ENCODE data around the gene ACLY.

ACLY gene

DNA sequence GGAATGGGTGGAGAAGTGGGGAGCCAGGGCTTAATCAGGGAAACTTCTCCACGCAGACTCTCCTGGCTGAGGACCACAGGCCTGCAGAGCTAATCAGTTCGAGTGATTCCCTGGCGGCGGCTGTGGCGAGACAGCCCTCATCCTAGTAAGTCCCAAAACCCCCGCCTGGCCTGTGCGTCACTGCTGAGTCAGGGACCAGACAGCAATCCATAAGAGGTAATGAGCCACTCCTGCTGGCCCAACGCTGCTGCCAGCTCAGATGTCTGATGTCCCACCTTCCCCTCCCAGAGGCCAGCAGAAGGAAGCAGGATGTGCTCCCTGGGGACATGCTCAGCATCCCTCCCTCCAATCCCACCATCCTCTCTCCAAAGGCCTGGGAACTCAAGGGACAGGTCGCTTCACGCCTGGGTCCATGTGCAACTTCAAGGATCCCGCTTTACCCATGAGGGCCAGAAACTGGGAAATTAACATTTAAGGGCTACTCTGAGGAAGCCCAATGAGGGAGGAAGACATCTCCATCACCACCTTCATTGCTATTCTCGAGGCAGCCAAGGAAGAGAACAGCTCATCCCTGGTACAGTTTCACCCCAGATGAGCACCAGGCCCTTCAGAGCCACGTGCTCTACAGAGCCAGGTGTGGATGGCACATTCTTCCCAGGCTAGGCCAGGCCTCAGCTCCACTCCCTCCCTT is 7.9 kb downstream of the ACLY start:
- Histone ChIP-seq H3K36me3 (ENCODE audit: insufficient read depth, low read length) (peaks cover 31% of the 10 kb centered on the region), H3K4me1 (ENCODE audit: insufficient read depth, low read length) (0 out of 2 replicates have a peak, but pooled peaks cover 6% of the 10 kb centered on the region), H3K9ac (ENCODE audit: low read depth, low read length) (no peak overlapping the region), H3K9me3 (ENCODE audit: control insufficient read depth, insufficient read depth, low read length) (no peaks in the 10 kb centered on the region)

DNA sequence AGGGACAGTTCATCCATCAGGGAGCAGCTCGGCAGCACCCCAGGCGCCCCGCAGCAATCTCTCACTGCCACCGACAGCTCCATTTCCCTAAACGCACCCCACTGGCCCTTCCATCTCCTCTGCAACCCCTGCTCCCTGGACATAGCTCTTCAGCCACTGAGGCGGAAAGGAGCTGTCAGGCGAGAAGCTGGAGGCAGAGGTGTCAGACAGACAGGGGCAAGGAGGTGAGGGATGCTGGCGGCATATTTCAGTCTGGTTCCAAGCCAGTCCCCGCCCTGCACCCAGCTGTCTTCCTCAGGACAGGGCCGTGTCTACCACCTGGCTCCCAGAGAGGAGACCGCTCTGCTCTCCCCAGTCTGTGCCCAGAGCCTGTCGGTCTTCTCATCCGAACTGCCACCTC is 9.7 kb downstream of the ACLY start:
- Histone ChIP-seq H3K4me1 (ENCODE audit: insufficient read depth, low read length) (0 out of 2 replicates have a peak, but pooled peaks cover 5% of the 10 kb centered on the region), H3K9me3 (ENCODE audit: control insufficient read depth, insufficient read depth, low read length) (no peaks in the 10 kb centered on the region), H3K36me3 (ENCODE audit: insufficient read depth, low read length) (peaks cover 44% of the 10 kb centered on the region), H3K9ac (ENCODE audit: low read depth, low read length) (no peak overlapping the region)

DNA sequence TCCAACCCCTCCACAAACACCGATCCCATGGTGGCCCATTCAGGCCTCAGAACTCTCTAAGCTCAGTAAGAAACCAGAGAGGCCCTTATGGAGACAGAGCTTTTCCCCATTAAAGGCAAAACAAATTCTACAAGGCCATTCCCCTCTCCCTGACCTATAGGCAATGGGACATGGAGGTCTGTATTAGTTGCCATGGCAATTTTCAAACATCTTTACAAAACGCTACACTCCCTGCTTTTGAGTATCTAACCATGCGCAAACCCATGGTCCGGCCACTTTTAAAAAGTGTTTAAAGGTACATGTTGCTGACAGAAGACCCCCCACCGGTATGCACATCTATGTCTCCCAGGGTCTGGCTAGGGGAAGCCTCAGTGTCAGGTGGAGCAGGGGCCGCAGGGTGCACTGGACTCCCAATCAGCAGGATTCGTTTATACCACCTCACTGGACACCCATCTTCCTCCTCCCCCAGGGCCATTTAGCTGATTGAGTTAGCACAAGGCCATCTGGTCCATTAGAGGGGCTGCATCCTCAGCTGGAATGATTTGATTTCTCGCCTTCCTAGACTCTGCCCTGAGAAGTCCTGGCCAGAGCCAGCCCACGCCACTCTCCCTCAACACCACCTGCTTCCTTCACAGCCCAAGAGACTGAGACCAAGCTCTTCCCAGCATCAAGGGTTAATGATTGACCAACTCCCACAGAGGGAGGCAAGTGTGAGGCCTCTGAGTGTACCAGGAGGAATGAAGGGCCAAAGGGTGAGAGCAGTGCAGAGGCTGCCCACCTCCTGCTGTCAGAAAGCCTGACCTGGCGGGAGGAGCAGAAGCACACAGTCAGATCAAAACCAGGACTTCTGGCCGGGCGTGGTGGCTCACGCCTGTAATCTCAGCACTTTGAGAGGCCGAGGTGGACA is 10.9 kb downstream of the ACLY start:
- Histone ChIP-seq H3K36me3 (ENCODE audit: insufficient read depth, low read length) (peaks cover 47% of the 10 kb centered on the region), H3K9ac (ENCODE audit: low read depth, low read length) (no peak overlapping the region)

DNA sequence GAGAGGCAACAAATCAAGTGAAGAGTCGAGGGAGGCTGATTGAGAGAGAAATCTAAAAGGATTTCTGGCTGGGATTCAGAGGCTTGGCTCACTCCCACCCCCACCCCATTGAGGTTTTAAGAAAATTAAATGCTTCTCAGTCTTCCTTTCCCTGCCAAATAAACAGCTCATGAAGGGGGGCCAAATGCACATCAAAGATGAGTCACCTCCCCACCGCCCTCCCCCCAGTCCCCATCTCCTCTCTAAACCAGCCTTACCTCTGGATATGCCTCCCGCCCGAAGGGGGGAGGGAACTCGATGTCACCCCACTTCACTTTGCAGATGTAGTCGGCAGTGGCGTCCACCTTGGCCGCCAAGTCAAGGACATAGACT is 11.6 kb downstream of the ACLY start:
- H3K9me3 ChIP-seq (ENCODE audit: control insufficient read depth, insufficient read depth, low read length) = no peaks in the 10 kb centered on the region
- H3K4me1 ChIP-seq (ENCODE audit: insufficient read depth, low read length) = 0 out of 2 replicates have a peak, but pooled peaks cover 5% of the 10 kb centered on the region
- no peak overlapping the region for H3K9ac ChIP-seq (ENCODE audit: low read depth, low read length)
- peaks cover 52% of the 10 kb centered on the region for H3K36me3 ChIP-seq (ENCODE audit: insufficient read depth, low read length)

More for the DNA sequence above, 10.9 kb downstream of the ACLY start:
- Histone ChIP-seq H3K4me1 (ENCODE audit: insufficient read depth, low read length) (0 out of 2 replicates have a peak, but pooled peaks cover 5% of the 10 kb centered on the region), H3K9me3 (ENCODE audit: control insufficient read depth, insufficient read depth, low read length) (no peaks in the 10 kb centered on the region)

DNA sequence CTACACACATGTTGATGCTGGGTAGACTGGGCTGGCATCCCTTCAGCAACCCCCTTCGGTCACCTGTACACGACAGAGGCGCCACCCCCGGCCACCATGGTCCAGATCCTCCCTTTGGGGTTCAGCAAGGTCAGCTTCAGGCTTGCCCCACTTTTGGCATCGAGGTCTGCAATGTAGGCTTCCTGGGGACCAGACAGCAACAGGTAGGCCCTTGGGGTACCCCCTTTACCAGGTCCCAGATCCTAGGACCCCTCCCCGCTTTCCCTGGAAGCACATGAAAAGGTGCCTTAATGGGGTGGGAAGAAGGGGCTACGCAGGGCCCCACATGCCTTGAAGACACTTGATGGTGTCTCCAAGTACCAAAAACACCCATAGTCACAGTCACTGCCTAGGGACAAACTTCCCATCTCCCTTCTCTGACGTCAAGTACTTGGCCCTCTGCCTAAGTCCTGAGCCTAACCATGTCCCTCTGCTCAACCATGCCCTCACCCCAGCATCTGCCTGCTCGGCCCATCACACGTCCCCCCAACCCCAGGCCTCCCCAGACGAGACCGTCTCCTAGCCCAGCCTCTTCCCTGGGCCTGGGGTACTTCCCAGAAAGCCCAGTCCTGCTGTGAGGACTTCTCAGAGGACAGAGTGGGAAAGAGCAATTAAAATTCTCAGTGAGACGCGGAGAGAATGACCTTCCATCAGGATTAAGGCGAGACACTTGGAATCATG is 12.1 kb downstream of the ACLY start:
- H3K9ac ChIP-seq (ENCODE audit: low read depth, low read length) = no peak overlapping the region
- H3K36me3 ChIP-seq (ENCODE audit: insufficient read depth, low read length) = peaks cover 54% of the 10 kb centered on the region
- 0 out of 2 replicates have a peak, but pooled peaks cover 5% of the 10 kb centered on the region for H3K4me1 ChIP-seq (ENCODE audit: insufficient read depth, low read length)
- H3K9me3 ChIP-seq (ENCODE audit: control insufficient read depth, insufficient read depth, low read length) = no peaks in the 10 kb centered on the region

DNA sequence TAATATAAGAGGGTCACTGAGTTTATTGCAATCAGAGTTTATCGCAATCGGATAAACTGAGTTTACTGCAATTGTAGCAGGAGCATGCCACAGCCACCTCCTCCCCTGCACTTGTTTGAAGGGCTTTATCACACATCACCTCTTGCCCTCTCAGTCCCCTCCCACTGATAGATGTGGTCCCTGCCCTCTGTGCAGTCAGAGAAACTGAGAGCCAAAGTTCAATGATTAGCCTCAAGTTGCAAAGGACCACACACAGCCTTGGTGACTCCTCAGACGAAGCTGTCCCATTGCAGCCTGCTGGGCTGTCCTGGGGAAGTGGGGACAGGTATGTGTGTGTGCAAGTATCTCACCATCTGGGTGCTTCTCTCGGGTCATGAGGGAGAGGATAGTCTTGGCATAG is 13.6 kb downstream of the ACLY start:
- Histone ChIP-seq H3K36me3 (ENCODE audit: insufficient read depth, low read length) (peaks cover 55% of the 10 kb centered on the region), H3K4me1 (ENCODE audit: insufficient read depth, low read length) (0 out of 2 replicates have a peak, but pooled peaks cover 5% of the 10 kb centered on the region), H3K9ac (ENCODE audit: low read depth, low read length) (no peak overlapping the region), H3K9me3 (ENCODE audit: control insufficient read depth, insufficient read depth, low read length) (no peaks in the 10 kb centered on the region)

DNA sequence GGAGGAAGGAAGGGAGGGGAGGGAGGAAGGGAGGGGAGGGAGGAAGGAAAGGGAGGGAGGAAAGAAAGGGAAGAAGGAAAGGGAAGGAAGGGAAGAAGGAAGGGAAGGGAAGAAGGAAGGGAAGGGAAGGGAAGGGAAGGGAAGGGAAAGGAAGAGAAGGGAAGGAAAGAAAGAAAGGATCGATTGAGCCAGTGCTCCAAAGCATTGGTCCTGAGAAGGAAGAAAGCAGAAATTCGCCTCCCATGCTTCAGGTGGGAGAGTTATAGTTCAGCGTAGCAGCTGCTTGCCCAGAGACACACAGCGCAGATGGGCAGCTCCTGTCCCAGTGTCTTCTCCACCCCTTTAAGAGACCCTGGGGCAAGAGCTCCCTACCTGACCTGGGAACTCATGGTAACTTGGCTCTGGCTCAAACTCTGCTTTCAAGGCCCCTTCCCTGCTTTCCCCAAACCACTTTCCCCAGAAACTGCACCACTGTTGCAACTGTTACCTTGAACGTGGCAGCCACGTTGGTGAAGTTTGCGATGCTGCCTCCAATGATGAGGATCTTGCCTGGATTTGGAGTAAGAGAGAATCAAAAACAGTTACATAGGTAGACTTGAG is 14.4 kb downstream of the ACLY start:
- H3K9ac ChIP-seq (ENCODE audit: low read depth, low read length) = no peak overlapping the region
- no peaks in the 10 kb centered on the region for H3K9me3 ChIP-seq (ENCODE audit: control insufficient read depth, insufficient read depth, low read length)
- 0 out of 2 replicates have a peak, but pooled peaks cover 5% of the 10 kb centered on the region for H3K4me1 ChIP-seq (ENCODE audit: insufficient read depth, low read length)
- H3K36me3 ChIP-seq (ENCODE audit: insufficient read depth, low read length) = peaks cover 49% of the 10 kb centered on the region

DNA sequence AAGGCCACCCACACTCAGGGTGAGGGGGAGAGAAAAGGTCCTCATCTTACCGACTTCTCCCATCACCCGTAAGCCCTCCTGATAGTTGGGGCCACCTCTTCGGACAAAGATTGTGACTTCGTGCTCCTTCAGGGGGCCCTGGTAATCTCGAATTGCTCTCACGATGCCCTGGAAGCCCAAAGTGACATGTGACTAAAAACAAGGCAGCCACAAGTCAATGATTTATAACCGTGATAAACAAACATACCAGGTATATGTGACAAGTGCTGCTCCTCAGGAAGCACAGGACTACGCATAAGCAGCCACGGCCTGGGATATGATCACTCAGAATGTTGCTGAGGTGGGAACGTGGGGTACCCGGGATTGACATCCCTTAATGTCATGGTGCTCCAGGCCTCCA is 17.1 kb downstream of the ACLY start:
- no peak overlapping the region for H3K9ac ChIP-seq (ENCODE audit: low read depth, low read length)
- H3K9me3 ChIP-seq (ENCODE audit: control insufficient read depth, insufficient read depth, low read length) = no peaks in the 10 kb centered on the region
- no peaks in the 10 kb centered on the region for H3K4me1 ChIP-seq (ENCODE audit: insufficient read depth, low read length)
- H3K36me3 ChIP-seq (ENCODE audit: insufficient read depth, low read length) = peaks cover 54% of the 10 kb centered on the region

DNA sequence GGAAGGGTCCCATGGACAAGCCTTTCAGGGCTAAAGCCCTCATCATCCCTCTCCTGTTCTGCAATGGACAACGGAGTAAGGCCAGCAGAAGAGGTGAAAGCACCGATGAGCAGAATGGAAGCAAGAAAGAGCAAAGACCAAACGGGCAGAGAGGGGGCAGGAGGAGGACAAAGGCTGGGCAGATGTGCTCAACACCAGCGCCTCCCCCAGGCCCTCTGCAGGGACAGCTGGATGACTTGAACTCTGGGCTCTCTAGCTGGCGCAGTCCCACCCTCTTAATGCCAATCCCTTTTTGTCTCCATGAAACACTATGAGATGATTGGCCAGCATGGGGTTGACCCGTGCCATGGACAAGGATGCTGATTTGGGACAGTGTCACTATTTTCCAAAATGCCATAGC is 22.0 kb downstream of the ACLY start:
- H3K36me3 ChIP-seq (ENCODE audit: insufficient read depth, low read length) = peaks cover 48% of the 10 kb centered on the region
- no peaks in the 10 kb centered on the region for H3K4me1 ChIP-seq (ENCODE audit: insufficient read depth, low read length)
- no peaks in the 10 kb centered on the region for H3K9me3 ChIP-seq (ENCODE audit: control insufficient read depth, insufficient read depth, low read length)
- H3K9ac ChIP-seq (ENCODE audit: low read depth, low read length) = no peak overlapping the region

DNA sequence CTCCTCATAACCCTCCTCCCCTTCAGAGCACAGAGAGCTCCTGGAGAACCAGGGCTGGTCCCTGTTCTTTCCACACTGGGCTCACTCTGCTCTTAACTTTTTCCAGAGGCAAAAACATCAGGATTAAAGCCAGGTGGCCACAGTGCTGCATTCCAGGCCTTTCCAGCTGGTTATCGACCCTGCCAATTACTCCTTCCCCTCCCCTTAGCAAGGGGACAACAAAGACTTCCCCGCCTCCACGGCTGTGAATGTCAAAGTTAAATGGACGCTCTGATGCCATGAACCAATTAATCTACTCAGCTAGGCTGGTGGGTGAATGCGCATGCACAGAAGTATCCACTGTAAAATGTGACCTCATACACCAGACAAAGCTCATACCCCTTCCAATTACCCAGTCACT is 23.1 kb downstream of the ACLY start:
- H3K4me1 ChIP-seq (ENCODE audit: insufficient read depth, low read length) = no peaks in the 10 kb centered on the region
- no peak overlapping the region for H3K9ac ChIP-seq (ENCODE audit: low read depth, low read length)
- H3K36me3 ChIP-seq (ENCODE audit: insufficient read depth, low read length) = peaks cover 48% of the 10 kb centered on the region
- H3K9me3 ChIP-seq (ENCODE audit: control insufficient read depth, insufficient read depth, low read length) = no peaks in the 10 kb centered on the region

DNA sequence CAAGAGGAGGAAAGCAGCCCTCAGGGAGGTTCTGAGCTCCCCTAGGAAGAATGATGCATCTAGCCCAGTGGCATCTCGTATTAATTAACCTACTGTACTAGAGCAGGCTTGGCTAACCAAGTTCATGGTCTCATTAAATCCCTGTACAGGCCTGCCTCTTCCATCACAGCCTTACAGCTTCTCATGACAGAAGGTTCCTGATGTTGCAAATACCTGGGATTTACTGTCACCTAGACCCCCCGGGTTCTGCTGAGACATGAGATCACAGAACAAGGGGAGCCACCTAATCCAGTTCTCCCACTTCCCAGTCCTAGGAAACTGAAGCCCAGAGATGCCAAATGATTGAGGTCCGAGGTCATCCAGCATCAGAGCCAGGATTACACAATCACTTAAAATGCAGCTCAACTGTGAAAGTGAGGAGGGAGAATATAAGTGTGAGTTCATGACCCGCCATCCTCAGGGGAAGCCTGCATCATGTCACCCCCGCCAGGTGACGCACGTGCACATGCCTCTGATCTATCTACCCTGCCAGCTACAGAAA is 23.9 kb downstream of the ACLY start:
- Histone ChIP-seq H3K4me1 (ENCODE audit: insufficient read depth, low read length) (no peaks in the 10 kb centered on the region), H3K9ac (ENCODE audit: low read depth, low read length) (no peak overlapping the region), H3K9me3 (ENCODE audit: control insufficient read depth, insufficient read depth, low read length) (no peaks in the 10 kb centered on the region), H3K36me3 (ENCODE audit: insufficient read depth, low read length) (peaks cover 50% of the 10 kb centered on the region)

DNA sequence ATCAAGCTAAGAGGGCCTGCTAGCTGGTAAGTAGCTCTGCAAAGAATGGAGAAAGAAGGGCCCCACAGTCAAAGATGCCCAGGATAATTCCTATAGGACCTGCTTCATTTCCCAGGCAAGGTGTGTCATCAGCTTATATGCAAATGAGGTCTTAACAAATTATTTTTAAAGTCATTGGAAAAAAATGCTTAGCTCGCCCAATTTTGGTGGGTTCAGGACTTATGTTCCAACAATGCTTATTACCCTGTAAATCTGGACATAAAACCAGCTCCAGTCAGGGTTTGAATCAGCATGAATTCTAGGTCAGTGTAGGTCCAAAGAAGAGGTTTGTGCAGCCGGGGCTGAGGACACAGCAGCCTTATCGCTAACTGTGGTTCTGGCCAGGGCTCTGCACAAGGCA is 25.4 kb downstream of the ACLY start:
- peaks cover 50% of the 10 kb centered on the region for H3K36me3 ChIP-seq (ENCODE audit: insufficient read depth, low read length)
- H3K9me3 ChIP-seq (ENCODE audit: control insufficient read depth, insufficient read depth, low read length) = no peaks in the 10 kb centered on the region
- no peak overlapping the region for H3K9ac ChIP-seq (ENCODE audit: low read depth, low read length)
- no peaks in the 10 kb centered on the region for H3K4me1 ChIP-seq (ENCODE audit: insufficient read depth, low read length)

DNA sequence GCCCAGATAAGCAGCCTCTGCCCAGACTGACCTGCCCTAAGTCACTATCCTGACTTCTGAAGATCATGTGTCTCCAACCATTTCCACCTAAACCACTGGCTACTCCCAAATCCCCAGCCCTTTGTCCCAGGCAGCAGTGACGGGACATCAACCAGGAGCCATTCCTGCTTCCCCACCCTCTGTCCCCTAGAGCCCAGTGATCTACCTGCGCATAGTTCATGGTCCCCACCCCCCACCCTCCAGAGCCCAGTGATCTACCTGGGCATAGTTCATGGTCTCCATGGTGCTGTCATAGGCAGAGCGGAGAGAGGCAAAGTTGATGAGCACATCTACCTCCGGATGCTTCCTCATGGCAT is 26.8 kb downstream of the ACLY start:
- H3K9me3 ChIP-seq (ENCODE audit: control insufficient read depth, insufficient read depth, low read length) = no peaks in the 10 kb centered on the region
- H3K9ac ChIP-seq (ENCODE audit: low read depth, low read length) = no peak overlapping the region
- no peaks in the 10 kb centered on the region for H3K4me1 ChIP-seq (ENCODE audit: insufficient read depth, low read length)
- peaks cover 51% of the 10 kb centered on the region for H3K36me3 ChIP-seq (ENCODE audit: insufficient read depth, low read length)

Measured in ES-I3 (cell line).